DMS153 treated with DMSO at 0.1 percent for 48 hours (cell line): ENCODE data around the gene FBXL3.
"Not testable (repeated sequence)": the region's sequence is repeated elsewhere in the genome, so short reads cannot be mapped to it uniquely, and the experiment has no call there.

Experiments
- DNase-seq: peaks from one replicate; lab custom pipeline; 2025; ENCODE audit not compliant: unreplicated experiment; lab: John Stamatoyannopoulos, UW

FBXL3 gene

GRCh38 chr13:76983676-76984075 lies 43.3 kb downstream of the FBXL3 start:
- DNase-seq, result no peak

DNA sequence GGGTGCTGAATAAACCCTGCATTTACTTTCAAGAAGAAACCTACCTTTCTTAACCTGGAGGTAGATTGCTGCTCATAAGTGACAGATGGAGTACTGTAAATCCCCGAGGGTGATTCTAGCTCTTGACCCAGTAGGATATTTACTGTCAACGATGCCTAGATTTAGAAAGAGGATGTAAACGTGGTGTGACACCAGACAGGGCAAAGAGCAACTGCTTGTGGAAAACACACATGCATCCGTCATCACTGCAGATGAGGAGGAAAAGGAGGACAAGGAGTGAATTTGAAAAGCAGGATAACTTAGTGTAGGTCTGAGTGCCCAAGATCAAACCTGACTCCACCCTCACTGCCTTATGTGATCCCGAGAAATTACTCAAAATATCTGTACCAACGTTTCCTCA lies 44.9 kb downstream of the FBXL3 start:
- no peak for DNase-seq

DNA sequence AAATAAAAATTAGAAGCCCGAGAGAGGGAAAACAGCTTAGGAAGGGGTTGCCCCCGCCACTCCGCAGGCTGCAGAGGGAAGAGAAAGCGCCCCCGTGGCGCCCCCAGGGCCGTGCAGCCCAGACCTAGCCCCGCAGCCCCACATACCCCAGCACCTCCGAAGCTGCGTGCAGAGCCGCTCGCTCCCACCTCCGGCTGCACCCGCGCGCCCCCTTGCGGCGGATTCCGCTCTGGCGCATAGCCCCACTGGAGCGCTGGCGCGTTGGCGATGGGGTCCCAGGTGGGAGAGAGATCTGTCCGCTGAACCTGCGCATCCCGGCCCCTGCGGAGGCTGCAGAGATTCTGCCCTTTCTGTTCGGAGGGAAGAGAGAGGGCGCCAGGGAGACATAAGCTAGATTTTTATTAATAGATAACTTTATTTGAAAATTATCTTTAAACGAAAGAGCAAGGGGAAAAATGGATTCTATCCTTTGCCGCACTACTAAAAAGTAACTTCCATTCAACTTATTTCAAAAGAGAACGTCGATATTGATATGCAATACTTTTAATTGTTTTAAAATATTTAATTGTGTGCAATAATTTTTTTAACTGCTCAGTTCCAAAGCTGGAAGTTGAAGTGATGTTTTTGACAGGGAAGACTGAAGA lies 46.8 kb downstream of the FBXL3 start:
- DNase-seq, result no peak

DNA sequence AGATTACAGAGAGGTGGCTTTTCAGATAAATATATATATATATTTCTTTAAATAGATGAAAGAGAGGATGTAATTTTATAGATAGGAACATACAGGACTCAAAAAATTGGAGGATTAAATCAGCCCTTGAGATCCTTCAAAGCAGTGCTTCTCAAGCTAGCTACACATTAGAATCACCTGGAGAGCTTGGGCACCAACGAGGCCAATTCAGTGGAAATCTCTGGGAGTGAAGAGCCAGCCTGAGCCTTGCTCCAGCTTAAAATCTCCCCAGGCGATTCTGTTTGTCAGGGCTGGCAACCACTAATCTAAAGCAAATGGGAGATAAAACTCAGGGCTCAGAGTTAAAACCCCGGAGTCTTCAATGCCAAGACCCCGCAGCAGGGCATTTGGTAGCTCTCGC lies 50.0 kb downstream of the FBXL3 start:
- DNase-seq, result no peak

- DNase-seq, result no peak
These were observed 50.5 kb downstream of the FBXL3 start for GRCh38 chr13:76976490-76976889.

- DNase-seq, result no peak
These were observed 51.1 kb downstream of the FBXL3 start for GRCh38 chr13:76975863-76976262.

GRCh38 chr13:76974618-76974975 lies 52.4 kb downstream of the FBXL3 start:
- no peak for DNase-seq

DNA sequence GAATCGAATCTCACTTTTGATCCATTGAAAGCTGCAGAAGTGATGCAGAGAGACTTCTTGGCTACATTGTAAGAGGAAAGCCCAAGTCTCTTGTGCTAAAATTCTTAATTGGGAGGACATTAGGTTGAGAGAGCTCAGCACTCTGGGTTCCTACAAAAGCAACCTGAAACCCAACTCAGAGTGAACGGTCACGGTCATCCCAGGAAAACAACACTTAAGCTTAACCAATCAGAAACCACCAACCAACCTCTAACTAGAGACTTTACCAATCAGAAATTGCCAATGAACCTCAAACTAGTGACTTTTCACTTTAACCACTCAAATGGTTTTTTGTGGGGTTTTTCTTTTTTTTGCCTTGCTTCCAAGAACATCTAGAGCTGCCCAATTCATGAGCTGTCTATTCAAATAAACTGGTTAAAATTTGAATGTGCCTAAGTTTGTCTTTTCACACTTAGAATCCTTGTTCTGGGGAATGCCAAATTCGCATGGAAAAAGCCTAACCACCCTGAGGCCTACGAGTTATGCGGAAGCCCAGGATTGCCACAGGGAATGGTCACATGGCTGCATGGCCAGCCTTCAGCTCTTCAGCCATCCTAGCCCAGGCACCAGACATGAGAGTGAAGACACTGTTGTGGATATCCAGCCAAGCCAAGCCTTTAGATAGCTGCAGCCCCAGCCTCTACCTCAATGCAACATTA lies 52.9 kb downstream of the FBXL3 start:
- DNase-seq, result no peak

GRCh38 chr13:76971851-76972829 lies 54.8 kb downstream of the FBXL3 start:
- DNase-seq, result no peak

- no peak for DNase-seq
These were observed 55.7 kb downstream of the FBXL3 start for GRCh38 chr13:76971215-76971614.

DNA sequence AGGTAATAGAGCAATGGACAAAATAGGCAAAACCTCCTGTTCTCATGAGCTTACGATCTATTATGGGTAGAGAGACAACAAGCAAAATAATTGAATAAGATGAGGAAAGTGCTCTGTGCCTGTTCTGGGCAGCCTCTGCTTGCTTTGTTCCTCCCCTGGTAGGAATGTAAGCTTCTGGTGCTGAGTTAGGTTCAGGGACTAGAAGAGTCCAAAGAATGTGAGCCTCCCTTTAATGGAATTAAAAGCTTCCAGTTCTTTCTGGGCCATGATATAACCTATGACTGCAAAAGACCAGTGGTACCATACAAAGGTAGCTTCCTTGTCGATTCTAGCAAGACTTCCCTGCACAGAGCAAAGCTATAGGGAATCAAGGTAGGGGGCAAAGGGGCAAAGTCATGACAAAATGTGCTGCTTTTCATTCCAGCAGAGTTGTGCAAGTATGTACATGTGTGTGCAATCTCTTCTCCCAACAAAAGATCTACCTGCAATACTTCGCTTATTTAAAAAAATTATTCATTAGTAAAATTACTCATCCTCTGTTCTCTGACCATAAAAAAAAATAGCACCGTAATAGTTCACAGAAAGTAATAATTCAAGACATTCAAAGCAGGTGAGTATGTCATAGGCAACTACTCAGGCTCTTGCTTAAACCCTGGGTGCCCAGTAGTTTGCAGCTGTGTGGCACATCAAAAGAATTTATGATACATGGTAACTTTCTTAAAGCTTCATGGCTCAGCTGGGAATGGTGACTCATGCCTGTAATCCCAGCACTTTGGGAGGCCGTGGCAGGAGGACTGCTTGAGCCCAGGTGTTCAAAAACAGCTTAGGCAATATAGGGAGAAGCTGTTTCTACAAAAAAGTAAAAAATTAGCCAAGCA lies 57.2 kb downstream of the FBXL3 start:
- DNase-seq, result no peak

GRCh38 chr13:76968041-76968440 lies 58.9 kb downstream of the FBXL3 start:
- no peak for DNase-seq

DNA sequence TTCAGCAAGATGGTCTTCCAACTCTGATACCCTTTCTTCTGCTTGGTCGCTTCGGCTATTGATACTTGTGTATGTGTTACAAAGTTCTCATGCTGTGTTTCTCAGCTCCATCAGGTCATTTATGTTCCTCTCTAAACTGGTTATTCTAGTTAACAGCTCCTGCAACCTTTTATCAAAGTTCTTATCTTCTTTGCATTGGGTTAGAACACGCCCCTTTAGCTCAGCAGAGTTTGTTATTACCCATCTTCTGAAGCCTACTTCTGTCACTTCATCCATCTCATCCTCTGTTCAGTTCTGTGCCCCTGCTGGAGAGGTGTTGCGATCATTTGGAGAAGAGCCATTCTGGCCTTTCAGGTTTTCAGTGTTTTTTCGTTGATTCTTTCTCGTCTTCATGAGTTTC lies 59.9 kb downstream of the FBXL3 start:
- no peak for DNase-seq

DNA sequence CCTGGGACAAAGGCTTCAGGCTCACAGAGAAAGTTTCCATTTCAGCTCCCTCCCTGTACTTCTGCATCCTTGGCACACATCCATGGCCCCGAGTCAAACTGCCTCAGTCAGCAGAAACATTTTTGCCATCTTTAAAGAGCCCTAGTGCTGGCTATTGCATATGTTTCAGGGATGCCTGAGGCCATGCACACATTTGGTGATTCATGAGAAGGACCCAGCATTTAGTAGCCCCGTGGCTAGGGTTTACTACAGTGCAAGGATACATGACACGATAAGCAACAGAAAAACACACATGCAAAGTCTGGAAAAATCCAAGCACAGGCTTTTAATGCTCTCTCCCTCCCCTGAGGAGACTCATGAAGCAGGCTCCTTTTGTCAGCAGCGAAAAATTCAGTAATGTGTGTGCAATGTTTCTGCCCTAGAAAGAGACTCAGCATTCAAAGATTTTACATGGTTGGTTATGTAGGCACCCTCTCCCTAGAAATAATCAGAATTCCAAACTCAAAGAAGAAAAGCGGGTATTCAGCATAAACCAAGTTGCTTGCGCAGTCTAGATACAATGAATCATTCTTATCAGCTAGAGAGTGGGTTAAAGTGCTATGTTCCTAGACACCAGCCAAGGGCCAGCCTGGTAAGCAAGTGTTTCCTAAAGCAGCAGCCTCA lies 61.1 kb downstream of the FBXL3 start:
- DNase-seq, result no peak

DNA sequence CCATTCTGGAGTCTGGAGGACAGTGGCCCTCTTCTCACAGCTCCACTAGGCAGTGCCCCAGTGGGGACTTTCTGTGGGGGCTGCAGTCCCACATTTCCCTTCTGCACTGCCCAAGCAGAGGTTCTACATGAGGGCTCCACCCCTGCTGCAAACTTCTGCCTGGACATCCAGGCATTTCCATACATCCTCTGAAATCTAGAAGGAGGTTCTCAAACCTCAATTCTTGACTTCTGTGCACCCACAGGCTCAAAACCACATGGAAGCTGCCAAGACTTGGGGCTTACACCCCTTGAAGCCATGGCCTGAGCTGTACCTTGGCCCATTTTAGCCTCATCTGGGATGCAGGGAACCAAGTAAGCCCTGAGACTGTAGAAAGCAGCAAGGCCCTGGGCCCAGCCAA lies 67.2 kb downstream of the FBXL3 start:
- DNase-seq, result not testable (repeated sequence)

DNA sequence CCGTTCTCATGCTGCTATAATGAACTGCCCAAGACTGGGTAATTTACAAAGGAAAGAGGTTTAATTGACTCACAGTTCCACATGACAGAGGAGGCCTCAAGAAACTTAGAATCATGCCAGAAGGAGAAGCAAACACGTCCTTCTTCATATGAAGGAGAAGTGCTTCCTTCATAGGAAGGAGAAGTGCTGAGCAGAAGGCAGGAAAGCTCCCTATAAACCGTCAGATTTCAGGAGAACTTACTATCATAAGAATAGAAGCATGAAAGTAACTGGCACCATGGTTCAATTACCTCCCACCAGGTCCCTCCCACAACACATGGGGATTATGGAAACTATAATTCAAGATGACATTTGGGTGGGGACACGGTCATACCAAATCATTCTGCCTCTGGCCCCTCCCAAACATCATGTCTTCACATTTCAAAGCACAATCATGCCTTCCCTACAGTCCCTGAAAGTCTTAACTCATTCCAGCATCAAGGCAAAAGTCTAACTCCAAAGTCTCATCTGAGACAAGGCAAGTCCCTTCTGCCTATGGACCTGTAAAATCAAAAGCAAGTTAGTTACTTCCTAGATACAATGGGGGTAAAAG lies 68.0 kb downstream of the FBXL3 start:
- DNase-seq, result no peak

DNA sequence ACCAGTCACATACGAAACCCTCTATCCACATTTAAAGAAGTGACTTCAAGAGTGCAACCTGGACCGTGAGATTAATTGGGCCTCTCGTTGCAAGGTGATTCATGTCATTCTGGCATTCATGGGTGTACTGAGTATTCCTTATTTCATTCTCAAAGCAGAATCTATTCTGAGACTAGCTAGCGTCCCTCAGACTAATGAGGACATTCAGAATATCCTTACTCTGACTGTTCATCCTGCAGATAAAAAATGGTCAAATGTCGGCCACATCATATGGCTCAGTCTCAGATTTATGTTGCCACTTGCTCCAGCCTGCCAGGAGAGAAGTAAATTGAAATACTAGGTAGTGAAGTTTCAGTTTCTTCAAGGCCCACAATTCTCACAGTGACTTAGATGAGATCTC lies 71.3 kb downstream of the FBXL3 start:
- DNase-seq, result no peak
